Type B pancreatic cell (in vitro differentiated cells): Measurements from ENCODE around the gene LILRA1. TPM values are rescaled to one million over a fixed set of nuclear protein-coding genes. Genes with fewer than 3 reads are reported as not detected.
"Not testable (repeated sequence)": the region's sequence is repeated elsewhere in the genome, so short reads cannot be mapped to it uniquely, and the experiment has no call there.

Experiments used
- DNase-seq: peaks from one replicate; pipeline ENCODE4 v3.0.0; 2021; ENCODE audit warnings: mixed read lengths; ENCODE audit not compliant: unreplicated experiment; ENCODE audit errors: extremely low spot score
- H3K27ac Mint-ChIP-seq: 2 replicates; pipeline ENCODE4 v1.8.0; 2021; ENCODE audit warnings: mild to moderate bottlenecking, mixed read lengths
- H3K27me3 Mint-ChIP-seq: 2 replicates; pipeline ENCODE4 v1.8.0; 2021; ENCODE audit warnings: mixed read lengths
- H3K36me3 Mint-ChIP-seq: 2 replicates; pipeline ENCODE4 v1.8.0; 2021; ENCODE audit warnings: mixed read lengths
- H3K4me1 Mint-ChIP-seq: one replicate; pipeline ENCODE4 v1.8.0; 2021; ENCODE audit warnings: mixed read lengths; ENCODE audit not compliant: unreplicated experiment
- H3K4me3 Mint-ChIP-seq: 2 replicates; pipeline ENCODE4 v1.8.0; 2021; ENCODE audit warnings: mild to moderate bottlenecking, mixed read lengths
- H3K9me3 Mint-ChIP-seq: 2 replicates; pipeline ENCODE4 v1.8.0; 2021; ENCODE audit warnings: mixed read lengths
- CTCF ChIP-seq: fragments of 200-600 bp; sonication (generic); conservative IDR thresholded peaks from 2 replicates; pipeline ENCODE4 v1.5.0; 2021; ENCODE audit warnings: antibody characterized with exemption, mild to moderate bottlenecking
- total RNA-seq: library from RNA; stranded (reverse); gene quantifications from 2 replicates; pipeline ENCODE4 v1.2.1, GENCODE V29; 2021; ENCODE audit warnings: low replicate concordance

The LILRA1 gene
- total RNA-seq, 1 donor from 2014 or later = not detected

DNA sequence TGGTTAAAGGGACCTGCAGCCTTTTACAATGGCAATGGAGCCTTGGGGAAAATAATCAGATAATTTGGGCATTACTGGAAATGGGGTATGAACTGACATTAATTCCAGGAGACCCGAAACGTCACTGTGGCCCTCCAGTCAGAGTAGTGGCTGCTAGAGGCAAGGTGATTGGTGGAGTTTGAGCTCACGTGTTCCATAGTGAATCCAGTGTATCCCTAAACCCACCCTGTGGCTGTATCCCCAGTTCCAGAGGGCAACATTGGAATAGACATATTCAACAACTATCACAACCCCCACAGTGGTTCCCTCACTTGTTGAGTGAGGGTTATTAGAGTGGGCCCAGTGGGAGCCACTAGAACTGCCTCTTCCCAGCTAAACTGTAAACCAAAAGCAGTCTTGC lies 23.1 kb upstream of the LILRA1 start:
- TF ChIP-seq CTCF = no peak

GRCh38 chr19:54571715-54572615 lies 21.5 kb upstream of the LILRA1 start:
- not testable (repeated sequence) for H3K27me3 Mint-ChIP-seq

More for the DNA sequence above, 23.1 kb upstream of the LILRA1 start:
- no peak for DNase-seq
- H3K27ac Mint-ChIP-seq = no peak overlapping the region
- no peaks in the 10 kb centered on the region for H3K27me3 Mint-ChIP-seq
- H3K4me3 Mint-ChIP-seq = no peak overlapping the region
- H3K4me1 Mint-ChIP-seq = no peaks in the 10 kb centered on the region
- H3K36me3 Mint-ChIP-seq = no peaks in the 10 kb centered on the region
- H3K9me3 Mint-ChIP-seq = peaks cover 9% of the 10 kb centered on the region

GRCh38 chr19:54572696-54573311 lies 20.6 kb upstream of the LILRA1 start:
- no peaks in the 10 kb centered on the region for H3K36me3 Mint-ChIP-seq
- H3K4me3 Mint-ChIP-seq = no peak overlapping the region
- H3K9me3 Mint-ChIP-seq = peaks cover 9% of the 10 kb centered on the region
- TF ChIP-seq CTCF = no peak
- no peak for DNase-seq
- no peak overlapping the region for H3K27ac Mint-ChIP-seq
- H3K27me3 Mint-ChIP-seq = no peaks in the 10 kb centered on the region
- no peaks in the 10 kb centered on the region for H3K4me1 Mint-ChIP-seq

More at GRCh38 chr19:54571715-54572615, 21.5 kb upstream of the LILRA1 start:
- not testable (repeated sequence) for H3K9me3 Mint-ChIP-seq, H3K4me3 Mint-ChIP-seq, H3K27ac Mint-ChIP-seq, DNase-seq, H3K4me1 Mint-ChIP-seq, H3K36me3 Mint-ChIP-seq

DNA sequence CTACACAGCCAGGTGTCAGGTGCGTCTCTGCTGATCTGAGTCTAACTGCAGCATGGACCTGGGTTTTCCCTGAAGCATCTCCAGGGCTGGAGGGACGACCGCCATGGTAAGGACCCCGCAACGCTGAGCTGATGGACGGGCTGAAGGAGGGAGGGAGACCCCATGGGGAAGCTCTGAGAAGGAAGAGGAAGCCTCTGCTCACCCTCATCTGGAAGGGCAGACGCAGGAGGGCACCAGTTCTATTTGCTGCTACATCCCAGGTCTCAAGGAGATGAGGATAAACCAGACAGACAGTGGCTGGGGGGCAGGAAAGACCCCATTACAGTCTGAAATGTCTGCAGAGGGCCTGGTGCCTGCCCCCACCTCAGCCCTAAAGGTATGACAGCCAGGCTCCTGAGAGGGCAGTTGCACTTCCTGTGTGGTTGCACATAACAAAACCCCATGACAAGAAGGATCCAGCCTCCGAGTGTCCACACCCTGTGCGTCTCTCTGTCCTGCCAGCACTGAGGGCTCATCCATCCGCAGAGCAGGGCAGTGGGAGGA lies 20.0 kb upstream of the LILRA1 start, which contains the start of gene LILRA2:
TSS of gene LILRA2 (plus strand) at position 461 of the 543 bp plus-strand sequence. CDS start 89 bp downstream, outside the sequence.
- Mint-ChIP-seq H3K27ac (no peak within 1 kb of the TSS), H3K4me1 (no peaks in the 10 kb centered on the region), H3K36me3 (no peaks in the 10 kb centered on the region), H3K9me3 (peaks cover 3% of the 10 kb centered on the region), H3K27me3 (no peaks in the 10 kb centered on the region), H3K4me3 (no peak within 1 kb of the TSS)
- TF ChIP-seq CTCF = no peak
- DNase-seq = no peak

DNA sequence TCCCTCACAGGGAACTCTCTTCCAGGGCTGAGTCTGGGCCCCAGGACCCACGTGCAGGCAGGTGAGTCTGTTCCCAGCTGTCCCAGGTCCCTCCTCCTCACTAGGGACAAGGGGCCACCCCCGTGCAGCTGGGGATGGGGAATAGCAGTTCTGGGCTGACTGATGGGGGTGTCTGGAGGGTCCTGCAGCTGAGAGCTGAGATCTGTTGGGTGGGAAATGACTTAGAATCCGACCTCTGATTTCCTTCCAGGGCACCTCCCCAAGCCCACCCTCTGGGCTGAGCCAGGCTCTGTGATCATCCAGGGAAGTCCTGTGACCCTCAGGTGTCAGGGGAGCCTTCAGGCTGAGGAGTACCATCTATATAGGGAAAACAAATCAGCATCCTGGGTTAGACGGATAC lies 19.4 kb upstream of the LILRA1 start:
- H3K36me3 Mint-ChIP-seq = no peaks in the 10 kb centered on the region
- H3K4me3 Mint-ChIP-seq = no peak overlapping the region
- H3K9me3 Mint-ChIP-seq = no peaks in the 10 kb centered on the region
- H3K27ac Mint-ChIP-seq = no peak overlapping the region
- no peak for DNase-seq
- H3K4me1 Mint-ChIP-seq = no peaks in the 10 kb centered on the region
- no peaks in the 10 kb centered on the region for H3K27me3 Mint-ChIP-seq
- TF ChIP-seq CTCF = no peak
